GM23338 (cell line): ENCODE measurements around the gene MAPK9.

ENCODE experiments used
- CREB1 ChIP-seq: fragments of 250-450 bp; sonication (Bioruptor Pico); IDR thresholded peaks from 2 replicates; pipeline ENCODE4 v1.5.0; 2020; ENCODE audit warnings: low read depth, mild to moderate bottlenecking, moderate library complexity
- EZH2 ChIP-seq: fragments of 200-600 bp; sonication (generic); IDR thresholded peaks from one replicate; pipeline ENCODE4 v1.8.0; 2017; ENCODE audit warnings: antibody characterized with exemption, mild to moderate bottlenecking, low read depth; ENCODE audit not compliant: unreplicated experiment
- NANOG ChIP-seq: IDR thresholded peaks from 2 replicates; pipeline ENCODE4 v1.6.1; 2016; ENCODE audit warnings: antibody characterized with exemption, borderline replicate concordance
- STAT1 ChIP-seq: IDR thresholded peaks from one replicate; pipeline ENCODE4 v1.6.1; 2016; ENCODE audit warnings: antibody characterized with exemption; ENCODE audit not compliant: unreplicated experiment
- ZNF331 ChIP-seq: fragments of 250-450 bp; sonication (Bioruptor Pico); IDR thresholded peaks from 2 replicates; pipeline ENCODE4 v1.5.0; 2020; ENCODE audit warnings: low read depth, mild to moderate bottlenecking, moderate library complexity
- TF ChIP-seq, protein P1 (sequence below): IDR thresholded peaks from one replicate; pipeline ENCODE4 v1.6.1; 2018; ENCODE audit warnings: antibody characterized with exemption; ENCODE audit not compliant: unreplicated experiment
- TF ChIP-seq, protein P2 (sequence below), 2 experiments: fragments of 200-600 bp in 1 of 2; sonication (generic) in 1 of 2; conservative IDR thresholded peaks; 2 replicates each; pipeline versions ENCODE4 v1.5.1 to v1.6.1; 2016 to 2017; ENCODE audit warnings: antibody characterized with exemption in 2 of 2, low read depth in 2 of 2, mild to moderate bottlenecking in 2 of 2, moderate library complexity in 1 of 2

DNA sequence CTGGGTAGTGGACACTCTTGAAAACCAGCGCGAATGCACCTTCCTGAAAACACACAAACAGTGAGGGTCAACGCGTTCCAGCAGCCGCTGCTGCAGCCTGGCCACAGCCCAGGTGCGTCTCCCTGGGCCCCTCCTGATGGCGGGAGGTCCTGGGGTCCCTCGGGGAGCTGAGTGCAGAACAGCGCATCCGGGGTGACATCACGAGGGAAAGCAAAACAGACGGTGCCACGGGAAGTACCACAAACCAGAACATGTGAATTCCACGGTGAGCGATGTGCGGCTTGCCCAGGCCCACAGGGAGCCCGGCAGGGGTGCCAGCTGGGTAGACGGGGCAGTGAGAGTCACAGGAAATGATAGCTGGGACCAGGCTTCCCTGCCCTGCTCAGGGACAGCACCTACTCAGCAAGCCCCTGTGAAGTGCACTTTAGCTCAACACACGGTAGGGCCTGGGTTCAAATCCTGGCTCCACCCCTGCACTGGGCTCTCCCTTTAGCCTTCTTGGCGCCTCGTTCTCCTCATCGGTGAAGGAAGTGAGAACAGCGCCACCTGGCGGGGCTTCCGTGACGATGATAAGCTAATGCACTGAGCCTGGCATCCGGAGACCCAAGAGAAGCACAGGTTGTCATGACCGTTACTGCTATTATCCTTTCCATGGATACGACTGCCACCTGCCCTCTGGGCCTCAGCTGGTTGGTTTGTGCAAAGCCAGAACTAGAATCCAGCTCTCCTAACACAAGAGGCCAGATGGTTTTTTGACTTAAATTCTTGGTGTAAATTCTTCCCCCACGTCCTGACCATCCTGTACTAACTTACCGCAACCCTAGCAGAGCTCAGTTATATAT is 36.6 kb upstream of the MAPK9 start:
- TF ChIP-seq, protein P1, sequence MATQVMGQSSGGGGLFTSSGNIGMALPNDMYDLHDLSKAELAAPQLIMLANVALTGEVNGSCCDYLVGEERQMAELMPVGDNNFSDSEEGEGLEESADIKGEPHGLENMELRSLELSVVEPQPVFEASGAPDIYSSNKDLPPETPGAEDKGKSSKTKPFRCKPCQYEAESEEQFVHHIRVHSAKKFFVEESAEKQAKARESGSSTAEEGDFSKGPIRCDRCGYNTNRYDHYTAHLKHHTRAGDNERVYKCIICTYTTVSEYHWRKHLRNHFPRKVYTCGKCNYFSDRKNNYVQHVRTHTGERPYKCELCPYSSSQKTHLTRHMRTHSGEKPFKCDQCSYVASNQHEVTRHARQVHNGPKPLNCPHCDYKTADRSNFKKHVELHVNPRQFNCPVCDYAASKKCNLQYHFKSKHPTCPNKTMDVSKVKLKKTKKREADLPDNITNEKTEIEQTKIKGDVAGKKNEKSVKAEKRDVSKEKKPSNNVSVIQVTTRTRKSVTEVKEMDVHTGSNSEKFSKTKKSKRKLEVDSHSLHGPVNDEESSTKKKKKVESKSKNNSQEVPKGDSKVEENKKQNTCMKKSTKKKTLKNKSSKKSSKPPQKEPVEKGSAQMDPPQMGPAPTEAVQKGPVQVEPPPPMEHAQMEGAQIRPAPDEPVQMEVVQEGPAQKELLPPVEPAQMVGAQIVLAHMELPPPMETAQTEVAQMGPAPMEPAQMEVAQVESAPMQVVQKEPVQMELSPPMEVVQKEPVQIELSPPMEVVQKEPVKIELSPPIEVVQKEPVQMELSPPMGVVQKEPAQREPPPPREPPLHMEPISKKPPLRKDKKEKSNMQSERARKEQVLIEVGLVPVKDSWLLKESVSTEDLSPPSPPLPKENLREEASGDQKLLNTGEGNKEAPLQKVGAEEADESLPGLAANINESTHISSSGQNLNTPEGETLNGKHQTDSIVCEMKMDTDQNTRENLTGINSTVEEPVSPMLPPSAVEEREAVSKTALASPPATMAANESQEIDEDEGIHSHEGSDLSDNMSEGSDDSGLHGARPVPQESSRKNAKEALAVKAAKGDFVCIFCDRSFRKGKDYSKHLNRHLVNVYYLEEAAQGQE: no peak
- TF ChIP-seq, protein P2, sequence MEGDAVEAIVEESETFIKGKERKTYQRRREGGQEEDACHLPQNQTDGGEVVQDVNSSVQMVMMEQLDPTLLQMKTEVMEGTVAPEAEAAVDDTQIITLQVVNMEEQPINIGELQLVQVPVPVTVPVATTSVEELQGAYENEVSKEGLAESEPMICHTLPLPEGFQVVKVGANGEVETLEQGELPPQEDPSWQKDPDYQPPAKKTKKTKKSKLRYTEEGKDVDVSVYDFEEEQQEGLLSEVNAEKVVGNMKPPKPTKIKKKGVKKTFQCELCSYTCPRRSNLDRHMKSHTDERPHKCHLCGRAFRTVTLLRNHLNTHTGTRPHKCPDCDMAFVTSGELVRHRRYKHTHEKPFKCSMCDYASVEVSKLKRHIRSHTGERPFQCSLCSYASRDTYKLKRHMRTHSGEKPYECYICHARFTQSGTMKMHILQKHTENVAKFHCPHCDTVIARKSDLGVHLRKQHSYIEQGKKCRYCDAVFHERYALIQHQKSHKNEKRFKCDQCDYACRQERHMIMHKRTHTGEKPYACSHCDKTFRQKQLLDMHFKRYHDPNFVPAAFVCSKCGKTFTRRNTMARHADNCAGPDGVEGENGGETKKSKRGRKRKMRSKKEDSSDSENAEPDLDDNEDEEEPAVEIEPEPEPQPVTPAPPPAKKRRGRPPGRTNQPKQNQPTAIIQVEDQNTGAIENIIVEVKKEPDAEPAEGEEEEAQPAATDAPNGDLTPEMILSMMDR (conservative IDR thresholded peaks at IDR 0.05; ENCODE audit: low read depth in 2 of 2): peak; percentile 88 to 92
- TF ChIP-seq ZNF331 (CRISPR knock-in tag) (no peak), STAT1 (no peak), NANOG (no peak), EZH2 (no peak), CREB1 (CRISPR knock-in tag) (no peak)
